GM12865 (cell line): ENCODE results near the gene GAP43.
"Not testable (repeated sequence)": the region's sequence is repeated elsewhere in the genome, so short reads cannot be mapped to it uniquely, and the experiment has no call there.

Experiments used
- DNase-seq: peaks from one replicate; pipeline ENCODE4 v3.0.0; 2010; ENCODE audit warnings: low read depth
- H3K4me3 ChIP-seq: 2 replicates; pipeline ENCODE4 v1.5.1; 2011; ENCODE audit warnings: mild to moderate bottlenecking, low read depth, low read length, control low read depth
- CTCF ChIP-seq: IDR thresholded peaks from 2 replicates; pipeline ENCODE4 v1.5.1; 2011; ENCODE audit warnings: low read length, control low read depth, low read depth, inconsistent platforms; ENCODE audit not compliant: insufficient read depth; ENCODE audit errors: missing control alignments

The GAP43 gene

GRCh38 chr3:115712871-115713270 is 89.6 kb downstream of the GAP43 start:
- DNase-seq = no peak
- no peak for TF ChIP-seq CTCF
- H3K4me3 ChIP-seq = no peak overlapping the region

GRCh38 chr3:115713284-115713683 is 90.0 kb downstream of the GAP43 start:
- H3K4me3 ChIP-seq = no peak overlapping the region
- DNase-seq = no peak
- no peak for TF ChIP-seq CTCF

GRCh38 chr3:115715241-115715745 is 92.0 kb downstream of the GAP43 start:
- DNase-seq = no peak
- H3K4me3 ChIP-seq = no peak overlapping the region
- TF ChIP-seq CTCF = no peak

- no peak for TF ChIP-seq CTCF
- no peak overlapping the region for H3K4me3 ChIP-seq
- DNase-seq = no peak
These were observed 97.7 kb downstream of the GAP43 start for GRCh38 chr3:115720983-115721382.

GRCh38 chr3:115725800-115726199 is 102.5 kb downstream of the GAP43 start:
- H3K4me3 ChIP-seq = no peak overlapping the region
- DNase-seq = no peak
- no peak for TF ChIP-seq CTCF

GRCh38 chr3:115727135-115727534 is 103.8 kb downstream of the GAP43 start:
- no peak for DNase-seq
- no peak overlapping the region for H3K4me3 ChIP-seq
- no peak for TF ChIP-seq CTCF

- no peak overlapping the region for H3K4me3 ChIP-seq
- DNase-seq = no peak
- TF ChIP-seq CTCF = no peak
These were observed 104.7 kb downstream of the GAP43 start for GRCh38 chr3:115728013-115728412.

GRCh38 chr3:115736341-115736740 is 113.0 kb downstream of the GAP43 start:
- not testable (repeated sequence) for DNase-seq, H3K4me3 ChIP-seq
